ENCODE data around the gene NFIX. TPM values are rescaled to one million over a fixed set of nuclear protein-coding genes. Genes with fewer than 3 reads are reported as not detected.

Gene NFIX
- total and polyA plus RNA-seq, 9 donors, result 30.3 to 256 (median 217) TPM

GRCh38 chr19:13129384-13129783, 134.1 kb downstream of the NFIX start:
- H3K27ac ChIP-seq, result no peak overlapping the region

GRCh38 chr19:13130886-13131490, 135.7 kb downstream of the NFIX start:
- H3K4me1 ChIP-seq (ENCODE audit: insufficient read depth), result no peaks in the 10 kb centered on the region
- no peak overlapping the region for H3K27ac ChIP-seq
- no peaks in the 10 kb centered on the region for H3K27me3 ChIP-seq
- H3K9me3 ChIP-seq, result no peaks in the 10 kb centered on the region
- no peak for DNase-seq
- no peak overlapping the region for H3K4me3 ChIP-seq
- H3K36me3 ChIP-seq, result no peaks in the 10 kb centered on the region
- intact Hi-C loops (cut with DNase I), result no loop called here
- no peak for TF ChIP-seq POLR2A (IDR thresholded peaks at IDR 0.05)
- TF ChIP-seq CTCF (IDR thresholded peaks at IDR 0.05), result no peak
- TF ChIP-seq EP300 (IDR thresholded peaks at IDR 0.05), result no peak
- 79 to 92% (median 85%) methylated on average over 3 of the region's 3 CpGs for WGBS, 3 donors

More at GRCh38 chr19:13129384-13129783, 134.1 kb downstream of the NFIX start:
- 83 to 89% (median 88%) methylated on average over 6 to 9 of the region's 9 CpGs for WGBS, 3 donors
- intact Hi-C loops (cut with DNase I), result no loop called here
- no peak overlapping the region for H3K4me3 ChIP-seq
- no peaks in the 10 kb centered on the region for H3K4me1 ChIP-seq (ENCODE audit: insufficient read depth)
- H3K27me3 ChIP-seq, result no peaks in the 10 kb centered on the region
- no peaks in the 10 kb centered on the region for H3K9me3 ChIP-seq
- no peak for TF ChIP-seq EP300 (IDR thresholded peaks at IDR 0.05)
- no peak for TF ChIP-seq CTCF (IDR thresholded peaks at IDR 0.05)
- TF ChIP-seq POLR2A (IDR thresholded peaks at IDR 0.05), result no peak
- no peaks in the 10 kb centered on the region for H3K36me3 ChIP-seq
- DNase-seq, result no peak

GRCh38 chr19:13132471-13133180, 137.4 kb downstream of the NFIX start:
- H3K27ac ChIP-seq, result no peak overlapping the region
- 87 to 90% (median 88%) methylated on average over 8 of the region's 8 CpGs for WGBS, 3 donors
- no peaks in the 10 kb centered on the region for H3K36me3 ChIP-seq
- no peaks in the 10 kb centered on the region for H3K9me3 ChIP-seq
- H3K4me1 ChIP-seq (ENCODE audit: insufficient read depth), result no peaks in the 10 kb centered on the region
- H3K27me3 ChIP-seq, result no peaks in the 10 kb centered on the region
- H3K4me3 ChIP-seq, result no peak overlapping the region
- no peak for DNase-seq
- TF ChIP-seq CTCF (IDR thresholded peaks at IDR 0.05) (no peak), EP300 (IDR thresholded peaks at IDR 0.05) (no peak), POLR2A (IDR thresholded peaks at IDR 0.05) (no peak)
- intact Hi-C loops (cut with DNase I), result no loop called here

GRCh38 chr19:13133241-13133870, 138.1 kb downstream of the NFIX start:
- Histone ChIP-seq H3K4me1 (ENCODE audit: insufficient read depth) (no peaks in the 10 kb centered on the region), H3K4me3 (no peak overlapping the region), H3K27ac (no peak overlapping the region), H3K27me3 (no peaks in the 10 kb centered on the region), H3K9me3 (no peaks in the 10 kb centered on the region), H3K36me3 (no peaks in the 10 kb centered on the region)
- WGBS, 3 donors, result 53 to 66% (median 53%) methylated on average over 12 of the region's 12 CpGs
- intact Hi-C loops (cut with DNase I), result no loop called here
- TF ChIP-seq POLR2A (IDR thresholded peaks at IDR 0.05) (no peak), CTCF (IDR thresholded peaks at IDR 0.05) (no peak), EP300 (IDR thresholded peaks at IDR 0.05) (no peak)
- DNase-seq, result no peak

Measured in ovary (tissue), 9 donors.